Activated CD4-positive, alpha-beta T cell treated with anti-CD3 and anti-CD28 coated beads, Interleukin-2, amount 10 ng/mL, durations not matched to agents 7 days and 5 days (primary cell): ENCODE results near the gene CCL4. TPM values are rescaled to one million over a fixed set of nuclear protein-coding genes. Genes with fewer than 3 reads are reported as not detected.

Experiments used
- CTCF ChIA-PET: fragments of 350-600 bp; sonication (Branson Sonifier 250); formaldehyde crosslinking; loops from one replicate; lab custom pipeline; 2021; ENCODE audit warnings: antibody characterized with exemption; lab: Charles Lee
- POLR2A ChIA-PET: fragments of 350-600 bp; sonication (Branson Sonifier 250); formaldehyde crosslinking; loops from one replicate; lab custom pipeline; 2021; ENCODE audit warnings: antibody characterized with exemption; lab: Charles Lee
- DNase-seq: peaks from one replicate; pipeline ENCODE4 v3.0.0-alpha.2; 2020
- H3K27ac Mint-ChIP-seq: one replicate; pipeline ENCODE4 v1.8.0; 2021; ENCODE audit warnings: mild to moderate bottlenecking, moderate library complexity, mixed read lengths
- H3K27me3 Mint-ChIP-seq: one replicate; pipeline ENCODE4 v1.8.0; 2021; ENCODE audit warnings: mixed read lengths
- H3K36me3 Mint-ChIP-seq: one replicate; pipeline ENCODE4 v1.8.0; 2021; ENCODE audit warnings: low read depth, mixed read lengths
- H3K4me1 Mint-ChIP-seq: one replicate; pipeline ENCODE4 v1.8.0; 2021; ENCODE audit warnings: mixed read lengths
- H3K4me3 Mint-ChIP-seq: one replicate; pipeline ENCODE4 v1.8.0; 2021; ENCODE audit warnings: mild to moderate bottlenecking, moderate library complexity, mixed read lengths
- H3K9me3 Mint-ChIP-seq: one replicate; pipeline ENCODE4 v1.8.0; 2021; ENCODE audit warnings: mixed read lengths
- total RNA-seq, 2 experiments: library from RNA; stranded (reverse); gene quantifications; one replicate each; pipeline ENCODE4 v1.2.3, GENCODE V29; 2021

CCL4 gene
- total RNA-seq, 2 experiments from 2014 or later = 2.8 to 3.9 TPM

- Mint-ChIP-seq H3K4me3 (no peak overlapping the region), H3K4me1 (no peaks in the 10 kb centered on the region), H3K9me3 (peaks cover 10% of the 10 kb centered on the region), H3K27me3 (peaks cover 15% of the 10 kb centered on the region), H3K36me3 (peaks cover 2% of the 10 kb centered on the region), H3K27ac (no peak overlapping the region)
- POLR2A ChIA-PET = no interaction called here
- CTCF ChIA-PET = no interaction called here
- no peak for DNase-seq
Observed at GRCh38 chr17:36127199-36127893, 23.7 kb downstream of the CCL4 start.

GRCh38 chr17:36127911-36128310 is 24.3 kb downstream of the CCL4 start:
- Mint-ChIP-seq H3K4me1 (no peaks in the 10 kb centered on the region), H3K27ac (no peak overlapping the region), H3K9me3 (peaks cover 10% of the 10 kb centered on the region), H3K4me3 (no peak overlapping the region), H3K27me3 (peaks cover 19% of the 10 kb centered on the region), H3K36me3 (peaks cover 2% of the 10 kb centered on the region)
- DNase-seq = no peak
- ChIA-PET CTCF (no interaction called here), POLR2A (no interaction called here)

- DNase-seq = no peak
- peaks cover 2% of the 10 kb centered on the region for H3K36me3 Mint-ChIP-seq
- H3K27ac Mint-ChIP-seq = no peak overlapping the region
- H3K4me3 Mint-ChIP-seq = no peak overlapping the region
- CTCF ChIA-PET = interaction anchor here (0.6 kb wide), 1 partner anchor 301 kb away, joined by 3 read pairs; no protein-coding TSS in a partner anchor
- POLR2A ChIA-PET = no interaction called here
- peaks cover 23% of the 10 kb centered on the region for H3K27me3 Mint-ChIP-seq
- H3K9me3 Mint-ChIP-seq = peaks cover 10% of the 10 kb centered on the region
- no peaks in the 10 kb centered on the region for H3K4me1 Mint-ChIP-seq
Observed at GRCh38 chr17:36128411-36128978, 24.9 kb downstream of the CCL4 start.

- Mint-ChIP-seq H3K27ac (no peak overlapping the region), H3K27me3 (peaks cover 20% of the 10 kb centered on the region), H3K9me3 (peaks cover 6% of the 10 kb centered on the region), H3K36me3 (peaks cover 2% of the 10 kb centered on the region), H3K4me1 (no peaks in the 10 kb centered on the region), H3K4me3 (no peak overlapping the region)
- DNase-seq = no peak
- POLR2A ChIA-PET = no interaction called here
- CTCF ChIA-PET = no interaction called here
Observed at GRCh38 chr17:36129616-36130015, 26.0 kb downstream of the CCL4 start.

GRCh38 chr17:36130346-36130745 is 26.7 kb downstream of the CCL4 start:
- POLR2A ChIA-PET = no interaction called here
- H3K4me3 Mint-ChIP-seq = no peak overlapping the region
- peaks cover 6% of the 10 kb centered on the region for H3K9me3 Mint-ChIP-seq

GRCh38 chr17:36131421-36131820 is 27.8 kb downstream of the CCL4 start:
- POLR2A ChIA-PET = no interaction called here
- peaks cover 20% of the 10 kb centered on the region for H3K27me3 Mint-ChIP-seq
- H3K36me3 Mint-ChIP-seq = no peaks in the 10 kb centered on the region
- DNase-seq = no peak
- no peaks in the 10 kb centered on the region for H3K4me1 Mint-ChIP-seq
- H3K4me3 Mint-ChIP-seq = no peak overlapping the region
- CTCF ChIA-PET = interaction anchor here (1.5 kb wide), 1 partner anchor 18 kb away, joined by 5 read pairs; no protein-coding TSS in a partner anchor
- no peak overlapping the region for H3K27ac Mint-ChIP-seq
- H3K9me3 Mint-ChIP-seq = no peaks in the 10 kb centered on the region

More at GRCh38 chr17:36130346-36130745, 26.7 kb downstream of the CCL4 start:
- no peaks in the 10 kb centered on the region for H3K4me1 Mint-ChIP-seq
- DNase-seq = no peak
- CTCF ChIA-PET = interaction anchor here (0.6 kb wide), 1 partner anchor 182 kb away, joined by 3 read pairs; no protein-coding TSS in a partner anchor
- peaks cover 2% of the 10 kb centered on the region for H3K36me3 Mint-ChIP-seq
- H3K27me3 Mint-ChIP-seq = peaks cover 20% of the 10 kb centered on the region
- no peak overlapping the region for H3K27ac Mint-ChIP-seq

- H3K4me3 Mint-ChIP-seq = no peak overlapping the region
- no peak for DNase-seq
- H3K9me3 Mint-ChIP-seq = no peaks in the 10 kb centered on the region
- no peaks in the 10 kb centered on the region for H3K4me1 Mint-ChIP-seq
- peaks cover 21% of the 10 kb centered on the region for H3K27me3 Mint-ChIP-seq
- H3K36me3 Mint-ChIP-seq = no peaks in the 10 kb centered on the region
- no peak overlapping the region for H3K27ac Mint-ChIP-seq
- ChIA-PET POLR2A (no interaction called here), CTCF (interaction anchor here (1.5 kb wide), 1 partner anchor 17 kb away, joined by 5 read pairs; no protein-coding TSS in a partner anchor)
Observed at GRCh38 chr17:36131931-36132330, 28.3 kb downstream of the CCL4 start.

- Mint-ChIP-seq H3K4me3 (no peak overlapping the region), H3K27ac (no peak overlapping the region), H3K4me1 (no peaks in the 10 kb centered on the region), H3K9me3 (no peaks in the 10 kb centered on the region), H3K36me3 (no peaks in the 10 kb centered on the region), H3K27me3 (peaks cover 24% of the 10 kb centered on the region)
- ChIA-PET POLR2A (no interaction called here), CTCF (interaction anchor here (1.5 kb wide), 1 partner anchor 17 kb away, joined by 5 read pairs; no protein-coding TSS in a partner anchor)
- DNase-seq = no peak
Observed at GRCh38 chr17:36132421-36132831, 28.8 kb downstream of the CCL4 start.

GRCh38 chr17:36133602-36134236 is 30.1 kb downstream of the CCL4 start:
- Mint-ChIP-seq H3K4me1 (no peaks in the 10 kb centered on the region), H3K27me3 (peaks cover 26% of the 10 kb centered on the region), H3K9me3 (no peaks in the 10 kb centered on the region), H3K4me3 (no peak overlapping the region), H3K36me3 (no peaks in the 10 kb centered on the region), H3K27ac (no peak overlapping the region)
- CTCF ChIA-PET = interaction anchor here (0.5 kb wide), 1 partner anchor 293 kb away, joined by 3 read pairs; no protein-coding TSS in a partner anchor
- DNase-seq = no peak
- POLR2A ChIA-PET = interaction anchor here (0.6 kb wide), 1 partner anchor 203 kb away, joined by 4 read pairs; no protein-coding TSS in a partner anchor

- Mint-ChIP-seq H3K4me3 (no peak overlapping the region), H3K36me3 (no peaks in the 10 kb centered on the region), H3K9me3 (no peaks in the 10 kb centered on the region), H3K27ac (no peak overlapping the region), H3K27me3 (peaks cover 17% of the 10 kb centered on the region), H3K4me1 (no peaks in the 10 kb centered on the region)
- ChIA-PET CTCF (no interaction called here), POLR2A (no interaction called here)
- DNase-seq = no peak
Observed at GRCh38 chr17:36135465-36135864, 31.8 kb downstream of the CCL4 start.

GRCh38 chr17:36136036-36136435 is 32.4 kb downstream of the CCL4 start:
- Mint-ChIP-seq H3K4me1 (no peaks in the 10 kb centered on the region), H3K9me3 (no peaks in the 10 kb centered on the region), H3K4me3 (no peak overlapping the region), H3K27ac (no peak overlapping the region), H3K36me3 (no peaks in the 10 kb centered on the region), H3K27me3 (peaks cover 21% of the 10 kb centered on the region)
- CTCF ChIA-PET = interaction anchor here (0.7 kb wide), 1 partner anchor 13 kb away, joined by 3 read pairs; no protein-coding TSS in a partner anchor
- DNase-seq = no peak
- POLR2A ChIA-PET = no interaction called here

- no peaks in the 10 kb centered on the region for H3K9me3 Mint-ChIP-seq
- H3K27ac Mint-ChIP-seq = no peak overlapping the region
- no peaks in the 10 kb centered on the region for H3K4me1 Mint-ChIP-seq
- H3K27me3 Mint-ChIP-seq = peaks cover 20% of the 10 kb centered on the region
- no peaks in the 10 kb centered on the region for H3K36me3 Mint-ChIP-seq
- CTCF ChIA-PET = interaction anchor here (0.7 kb wide), 1 partner anchor 13 kb away, joined by 3 read pairs; no protein-coding TSS in a partner anchor
- no peak for DNase-seq
- H3K4me3 Mint-ChIP-seq = no peak overlapping the region
- POLR2A ChIA-PET = no interaction called here
Observed at GRCh38 chr17:36136439-36136838, 32.8 kb downstream of the CCL4 start.

GRCh38 chr17:36142235-36142634 is 38.6 kb downstream of the CCL4 start:
- H3K9me3 Mint-ChIP-seq = no peaks in the 10 kb centered on the region
- no peaks in the 10 kb centered on the region for H3K36me3 Mint-ChIP-seq
- POLR2A ChIA-PET = no interaction called here
- CTCF ChIA-PET = no interaction called here
- H3K4me3 Mint-ChIP-seq = no peak overlapping the region
- H3K4me1 Mint-ChIP-seq = no peaks in the 10 kb centered on the region
- no peak overlapping the region for H3K27ac Mint-ChIP-seq
- peaks cover 11% of the 10 kb centered on the region for H3K27me3 Mint-ChIP-seq
- no peak for DNase-seq
